Measurements from ENCODE around the gene ZC3H7B.

DNA sequence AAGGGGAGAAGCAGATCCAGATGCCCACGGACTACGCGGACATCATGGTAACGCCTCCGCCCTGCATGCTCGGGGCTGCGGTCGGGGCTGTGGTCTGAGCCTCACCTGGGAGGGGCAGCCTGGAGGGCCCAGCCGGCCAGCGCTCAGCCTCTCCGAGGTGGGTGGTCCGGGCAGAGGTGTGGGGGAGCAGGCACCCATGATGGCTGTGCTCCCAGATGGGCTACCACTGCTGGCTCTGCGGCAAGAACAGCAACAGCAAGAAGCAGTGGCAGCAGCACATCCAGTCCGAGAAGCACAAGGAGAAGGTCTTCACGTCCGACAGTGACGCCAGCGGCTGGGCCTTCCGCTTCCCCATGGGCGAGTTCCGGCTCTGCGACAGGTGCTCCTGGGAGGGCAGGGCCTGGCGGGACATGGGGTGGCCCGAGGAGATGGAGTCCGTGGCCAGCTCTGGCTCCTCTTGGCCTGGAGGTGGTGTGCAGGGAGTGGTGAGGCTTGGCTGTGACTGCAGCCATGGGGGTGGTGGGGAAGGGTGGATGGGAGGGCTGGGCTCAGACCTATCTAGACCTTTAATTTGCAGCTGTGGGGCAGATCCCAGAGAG is 55.2 kb downstream of the ZC3H7B start:
- TF ChIP-seq CTCF (IDR thresholded peaks at IDR 0.05): no peak
- no peak for TF ChIP-seq POLR2A (IDR thresholded peaks at IDR 0.05)

Measured in prostate gland (tissue), 2 donors.